Astrocyte of the hippocampus (primary cell): ENCODE data around the gene VIL1.

ENCODE experiments used
- DNase-seq: peaks from one replicate; pipeline ENCODE4 v3.0.0; 2011; ENCODE audit warnings: low read depth, low spot score

VIL1 gene

GRCh38 chr2:218438596-218438995 lies 19.7 kb downstream of the VIL1 start:
- no peak for DNase-seq

- DNase-seq = no peak
Measured at GRCh38 chr2:218444692-218445357, 25.9 kb downstream of the VIL1 start.

- DNase-seq = no peak
Measured at GRCh38 chr2:218445602-218446001, 26.7 kb downstream of the VIL1 start.

- no peak for DNase-seq
Measured at GRCh38 chr2:218446547-218446946, 27.6 kb downstream of the VIL1 start.

- DNase-seq = no peak
Measured at GRCh38 chr2:218447072-218447471, 28.1 kb downstream of the VIL1 start.

- DNase-seq = no peak
Measured at GRCh38 chr2:218448934-218449333, 30.0 kb downstream of the VIL1 start.

GRCh38 chr2:218452079-218452478 lies 33.2 kb downstream of the VIL1 start:
- no peak for DNase-seq

GRCh38 chr2:218456849-218457248 lies 37.9 kb downstream of the VIL1 start:
- DNase-seq = no peak

GRCh38 chr2:218458598-218458997 lies 39.7 kb downstream of the VIL1 start:
- no peak for DNase-seq

- DNase-seq = peak; percentile 21
Measured at GRCh38 chr2:218465987-218466633, 47.2 kb downstream of the VIL1 start.

- DNase-seq = no peak
Measured at GRCh38 chr2:218470448-218470847, 51.5 kb downstream of the VIL1 start.

- DNase-seq = no peak
Measured at GRCh38 chr2:218471036-218471435, 52.1 kb downstream of the VIL1 start.

GRCh38 chr2:218471982-218472381 lies 53.1 kb downstream of the VIL1 start:
- DNase-seq = no peak

GRCh38 chr2:218472988-218473387 lies 54.1 kb downstream of the VIL1 start:
- no peak for DNase-seq

- DNase-seq = no peak
Measured at GRCh38 chr2:218474527-218474926, 55.6 kb downstream of the VIL1 start.

GRCh38 chr2:218476676-218477075 lies 57.8 kb downstream of the VIL1 start:
- DNase-seq = no peak

GRCh38 chr2:218477247-218477646 lies 58.3 kb downstream of the VIL1 start:
- DNase-seq = no peak

GRCh38 chr2:218478544-218478943 lies 59.6 kb downstream of the VIL1 start:
- DNase-seq = no peak

- DNase-seq = no peak
Measured at GRCh38 chr2:218479595-218479994, 60.7 kb downstream of the VIL1 start.

GRCh38 chr2:218482651-218483050 lies 63.7 kb downstream of the VIL1 start:
- peak; percentile 63 for DNase-seq

- DNase-seq = no peak
Measured at GRCh38 chr2:218485986-218486667, 67.2 kb downstream of the VIL1 start.

GRCh38 chr2:218500501-218501060 lies 81.7 kb downstream of the VIL1 start:
- no peak for DNase-seq

- peak; percentile 87 for DNase-seq
Measured at GRCh38 chr2:218501665-218502064, 82.7 kb downstream of the VIL1 start.
